Measurements from ENCODE around the gene MTUS2. TPM values are rescaled to one million over a fixed set of nuclear protein-coding genes. Genes with fewer than 3 reads are reported as not detected.

Gene MTUS2
- total and polyA plus RNA-seq, 9 of the 15 experiments (the other 6 are each of a cell fraction or from before 2014, with no cell fraction given), result 0.01 to 0.28 (median 0.06) TPM; not detected in 1

DNA sequence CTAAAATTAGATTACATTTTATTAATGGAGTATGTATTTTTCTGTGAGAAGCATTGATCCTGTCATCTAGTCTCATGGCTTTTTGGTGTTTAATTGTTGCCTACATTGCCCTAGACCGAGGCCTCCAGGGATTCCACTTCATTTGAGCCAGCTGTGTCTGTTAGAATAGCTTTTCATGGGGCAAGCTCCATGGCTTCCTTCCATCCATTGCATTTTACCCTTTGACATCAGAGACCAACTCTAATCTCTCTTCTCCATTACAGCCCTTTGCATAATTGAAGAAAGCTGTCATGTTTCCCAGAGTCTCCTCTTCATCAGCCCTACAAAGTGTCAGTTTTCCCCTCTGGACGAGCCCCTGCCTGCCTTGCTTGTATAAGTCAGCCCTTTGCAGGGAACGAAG is 70.6 kb downstream of the MTUS2 start (continued):
- TF ChIP-seq E2F1 (CRISPR knock-in tag; IDR thresholded peaks at IDR 0.05), result no peak

GRCh38 chr13:28918030-28918429 is 97.9 kb downstream of the MTUS2 start:
- ATAC-seq, result no peak
- Histone ChIP-seq H3K9me3 (replicated peaks; ENCODE audit: control insufficient read depth, insufficient read depth, low read depth, low read length) (no peaks in the 10 kb centered on the region), H3K27ac (ENCODE audit: extremely low read depth, low read depth, low read length) (no peak overlapping the region), H3K9ac (ENCODE audit: insufficient read depth in 1 of 2, low read depth in 2 of 2, low read length in 2 of 2) (no peak overlapping the region), H3K79me2 (ENCODE audit: control insufficient read depth, insufficient read depth, low read length) (no peaks in the 10 kb centered on the region), H3K4me1 (replicated peaks in 1 of 2; ENCODE audit: control insufficient read depth in 2 of 2, insufficient read depth in 2 of 2, low read length in 2 of 2) (no peaks in the 10 kb centered on the region), H3K4me2 (ENCODE audit: insufficient read depth, low read length) (no peak overlapping the region), H4K20me1 (replicated peaks; ENCODE audit: control insufficient read depth, insufficient read depth, low read length) (no peaks in the 10 kb centered on the region), H3K9me1 (ENCODE audit: control insufficient read depth, insufficient read depth, low read length) (no peaks in the 10 kb centered on the region), H3K36me3 (ENCODE audit: control insufficient read depth, insufficient read depth, low read length) (no peaks in the 10 kb centered on the region), H3K4me3 (no peak overlapping the region), H2AFZ (ENCODE audit: low read depth, low read length) (no peak overlapping the region), H3K27me3 (ENCODE audit: control insufficient read depth in 2 of 2, insufficient read depth in 2 of 2, low read length in 2 of 2) (no peaks in the 10 kb centered on the region)
- 0% methylated on average over 2 of the region's 2 CpGs for WGBS (ENCODE audit: insufficient coverage, low coverage, missing lambda C conversion rate)
- in situ Hi-C loops (cut with MboI), result no loop called here
- BruUV-seq (replicated peaks), result no TSS peak
- TF ChIP-seq, protein P1, sequence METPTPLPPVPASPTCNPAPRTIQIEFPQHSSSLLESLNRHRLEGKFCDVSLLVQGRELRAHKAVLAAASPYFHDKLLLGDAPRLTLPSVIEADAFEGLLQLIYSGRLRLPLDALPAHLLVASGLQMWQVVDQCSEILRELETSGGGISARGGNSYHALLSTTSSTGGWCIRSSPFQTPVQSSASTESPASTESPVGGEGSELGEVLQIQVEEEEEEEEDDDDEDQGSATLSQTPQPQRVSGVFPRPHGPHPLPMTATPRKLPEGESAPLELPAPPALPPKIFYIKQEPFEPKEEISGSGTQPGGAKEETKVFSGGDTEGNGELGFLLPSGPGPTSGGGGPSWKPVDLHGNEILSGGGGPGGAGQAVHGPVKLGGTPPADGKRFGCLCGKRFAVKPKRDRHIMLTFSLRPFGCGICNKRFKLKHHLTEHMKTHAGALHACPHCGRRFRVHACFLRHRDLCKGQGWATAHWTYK (CRISPR knock-in tag; IDR thresholded peaks at IDR 0.05), result no peak
- no peak for TF ChIP-seq SPI1 (IDR thresholded peaks at IDR 0.05; ENCODE audit: borderline replicate concordance, low read depth, low read length)
- TF ChIP-seq, protein P2, sequence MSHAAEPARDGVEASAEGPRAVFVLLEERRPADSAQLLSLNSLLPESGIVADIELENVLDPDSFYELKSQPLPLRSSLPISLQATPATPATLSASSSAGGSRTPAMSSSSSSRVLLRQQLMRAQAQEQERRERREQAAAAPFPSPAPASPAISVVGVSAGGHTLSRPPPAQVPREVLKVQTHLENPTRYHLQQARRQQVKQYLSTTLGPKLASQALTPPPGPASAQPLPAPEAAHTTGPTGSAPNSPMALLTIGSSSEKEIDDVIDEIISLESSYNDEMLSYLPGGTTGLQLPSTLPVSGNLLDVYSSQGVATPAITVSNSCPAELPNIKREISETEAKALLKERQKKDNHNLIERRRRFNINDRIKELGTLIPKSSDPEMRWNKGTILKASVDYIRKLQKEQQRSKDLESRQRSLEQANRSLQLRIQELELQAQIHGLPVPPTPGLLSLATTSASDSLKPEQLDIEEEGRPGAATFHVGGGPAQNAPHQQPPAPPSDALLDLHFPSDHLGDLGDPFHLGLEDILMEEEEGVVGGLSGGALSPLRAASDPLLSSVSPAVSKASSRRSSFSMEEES (CRISPR knock-in tag; IDR thresholded peaks at IDR 0.05), result no peak
- TF ChIP-seq, protein P3, sequence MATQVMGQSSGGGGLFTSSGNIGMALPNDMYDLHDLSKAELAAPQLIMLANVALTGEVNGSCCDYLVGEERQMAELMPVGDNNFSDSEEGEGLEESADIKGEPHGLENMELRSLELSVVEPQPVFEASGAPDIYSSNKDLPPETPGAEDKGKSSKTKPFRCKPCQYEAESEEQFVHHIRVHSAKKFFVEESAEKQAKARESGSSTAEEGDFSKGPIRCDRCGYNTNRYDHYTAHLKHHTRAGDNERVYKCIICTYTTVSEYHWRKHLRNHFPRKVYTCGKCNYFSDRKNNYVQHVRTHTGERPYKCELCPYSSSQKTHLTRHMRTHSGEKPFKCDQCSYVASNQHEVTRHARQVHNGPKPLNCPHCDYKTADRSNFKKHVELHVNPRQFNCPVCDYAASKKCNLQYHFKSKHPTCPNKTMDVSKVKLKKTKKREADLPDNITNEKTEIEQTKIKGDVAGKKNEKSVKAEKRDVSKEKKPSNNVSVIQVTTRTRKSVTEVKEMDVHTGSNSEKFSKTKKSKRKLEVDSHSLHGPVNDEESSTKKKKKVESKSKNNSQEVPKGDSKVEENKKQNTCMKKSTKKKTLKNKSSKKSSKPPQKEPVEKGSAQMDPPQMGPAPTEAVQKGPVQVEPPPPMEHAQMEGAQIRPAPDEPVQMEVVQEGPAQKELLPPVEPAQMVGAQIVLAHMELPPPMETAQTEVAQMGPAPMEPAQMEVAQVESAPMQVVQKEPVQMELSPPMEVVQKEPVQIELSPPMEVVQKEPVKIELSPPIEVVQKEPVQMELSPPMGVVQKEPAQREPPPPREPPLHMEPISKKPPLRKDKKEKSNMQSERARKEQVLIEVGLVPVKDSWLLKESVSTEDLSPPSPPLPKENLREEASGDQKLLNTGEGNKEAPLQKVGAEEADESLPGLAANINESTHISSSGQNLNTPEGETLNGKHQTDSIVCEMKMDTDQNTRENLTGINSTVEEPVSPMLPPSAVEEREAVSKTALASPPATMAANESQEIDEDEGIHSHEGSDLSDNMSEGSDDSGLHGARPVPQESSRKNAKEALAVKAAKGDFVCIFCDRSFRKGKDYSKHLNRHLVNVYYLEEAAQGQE (IDR thresholded peaks at IDR 0.05; ENCODE audit: borderline replicate concordance), result peak; percentile 50; the same call in 1 of the 2 replicates
- TF ChIP-seq, protein P3 (CRISPR knock-in tag; IDR thresholded peaks at IDR 0.05; ENCODE audit: low read depth), result no peak
- TF ChIP-seq CBFA2T2 (conservative IDR thresholded peaks at IDR 0.05), result no peak
- DNase-seq (ENCODE audit: extremely low read depth in 1 of 4, low spot score in 3 of 4), result no peak
- CTCF ChIA-PET (ENCODE audit: low intra/inter-chr PET ratio), result no interaction called here
- intact Hi-C loops (cut with micrococcal nuclease), result no loop called here
- no peak for FAIRE-seq
- POLR2A ChIA-PET, result no interaction called here

All from K562 (cell line).